Panc1 (cell line): ENCODE results near the gene DHRS7.

Experiments used
- POLR2AphosphoS5 ChIP-seq: IDR thresholded peaks from 2 replicates; pipeline ENCODE4 v1.6.1; 2012; ENCODE audit warnings: mild to moderate bottlenecking, low read depth, low read length, moderate library complexity
- REST ChIP-seq, 2 experiments: IDR thresholded peaks; 2 replicates each; pipeline ENCODE4 v1.6.1; 2011 to 2012; ENCODE audit warnings: low read depth in 2 of 2, control low read depth in 1 of 2, low read length in 1 of 2, mild to moderate bottlenecking in 1 of 2, moderate library complexity in 1 of 2; ENCODE audit not compliant: insufficient read depth in 1 of 2
- SIN3A ChIP-seq: IDR thresholded peaks from 2 replicates; pipeline ENCODE4 v1.6.1; 2012; ENCODE audit warnings: low read depth, mild to moderate bottlenecking, low read length, moderate library complexity, borderline replicate concordance; ENCODE audit not compliant: insufficient read depth
- TCF7L2 ChIP-seq: IDR thresholded peaks from 2 replicates; pipeline ENCODE4 v1.6.1; 2011; ENCODE audit warnings: mild to moderate bottlenecking, low read depth, low read length, inconsistent platforms
- TF ChIP-seq, protein P1 (sequence below): fragments of 450-650 bp; IDR thresholded peaks from 2 replicates; pipeline ENCODE4 v1.5.1; 2017; ENCODE audit warnings: mild to moderate bottlenecking

DNA sequence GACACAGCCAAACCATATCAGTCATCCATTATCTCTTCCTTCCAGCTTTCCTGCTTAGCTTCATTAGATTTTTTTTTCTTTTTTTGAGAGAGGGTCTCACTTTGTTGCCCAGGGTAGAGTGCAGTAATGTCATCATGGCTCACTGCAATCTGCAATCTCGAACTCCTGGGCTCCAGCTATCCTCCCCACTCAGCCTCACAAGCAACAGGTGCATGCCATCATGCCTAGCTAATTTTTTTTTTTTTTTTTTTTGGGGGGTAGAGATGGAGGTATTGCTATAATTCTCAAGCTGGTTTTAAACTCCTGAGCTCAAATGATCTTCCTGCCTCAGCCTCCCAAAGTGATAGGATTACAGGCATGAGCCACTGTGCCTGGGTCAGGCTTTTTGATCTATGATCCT lies 45.5 kb upstream of the DHRS7 start:
- TF ChIP-seq, protein P1, sequence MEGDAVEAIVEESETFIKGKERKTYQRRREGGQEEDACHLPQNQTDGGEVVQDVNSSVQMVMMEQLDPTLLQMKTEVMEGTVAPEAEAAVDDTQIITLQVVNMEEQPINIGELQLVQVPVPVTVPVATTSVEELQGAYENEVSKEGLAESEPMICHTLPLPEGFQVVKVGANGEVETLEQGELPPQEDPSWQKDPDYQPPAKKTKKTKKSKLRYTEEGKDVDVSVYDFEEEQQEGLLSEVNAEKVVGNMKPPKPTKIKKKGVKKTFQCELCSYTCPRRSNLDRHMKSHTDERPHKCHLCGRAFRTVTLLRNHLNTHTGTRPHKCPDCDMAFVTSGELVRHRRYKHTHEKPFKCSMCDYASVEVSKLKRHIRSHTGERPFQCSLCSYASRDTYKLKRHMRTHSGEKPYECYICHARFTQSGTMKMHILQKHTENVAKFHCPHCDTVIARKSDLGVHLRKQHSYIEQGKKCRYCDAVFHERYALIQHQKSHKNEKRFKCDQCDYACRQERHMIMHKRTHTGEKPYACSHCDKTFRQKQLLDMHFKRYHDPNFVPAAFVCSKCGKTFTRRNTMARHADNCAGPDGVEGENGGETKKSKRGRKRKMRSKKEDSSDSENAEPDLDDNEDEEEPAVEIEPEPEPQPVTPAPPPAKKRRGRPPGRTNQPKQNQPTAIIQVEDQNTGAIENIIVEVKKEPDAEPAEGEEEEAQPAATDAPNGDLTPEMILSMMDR: no peak
- TF ChIP-seq POLR2AphosphoS5 (no peak), REST (IDR thresholded peaks at IDR 0.05; ENCODE audit: insufficient read depth in 1 of 2, low read depth in 2 of 2, low read length in 1 of 2) (no peak), TCF7L2 (no peak), SIN3A (no peak)
